CD14-positive monocyte (primary cell): Measurements from ENCODE around the gene BCOR. TPM values are rescaled to one million over a fixed set of nuclear protein-coding genes. Genes with fewer than 3 reads are reported as not detected.

ENCODE experiments used
- DNase-seq, 3 donors: peaks; one replicate each; pipeline ENCODE4 v3.0.0-alpha.2; 2011 to 2022
- H2AFZ ChIP-seq: 2 replicates; pipeline ENCODE4 v1.6.0; 2012; ENCODE audit warnings: mild to moderate bottlenecking, low read depth, low read length, inconsistent platforms; ENCODE audit not compliant: insufficient read depth, poor library complexity, severe bottlenecking
- H3K27ac ChIP-seq, 2 donors: 1 replicate in 1 of 2; 2 replicates in 1 of 2; pipeline ENCODE4 v1.5.1; 2012 to 2013; ENCODE audit warnings: low read length in 2 of 2, control low read depth in 1 of 2, inconsistent platforms in 1 of 2, low read depth in 1 of 2, mild to moderate bottlenecking in 1 of 2
- H3K27me3 ChIP-seq, 2 donors: one replicate each; pipeline versions ENCODE4 v1.6.0 to v1.6.1; 2011 to 2013; ENCODE audit warnings: low read length in 2 of 2; ENCODE audit not compliant: control insufficient read depth in 2 of 2, insufficient read depth in 2 of 2
- H3K36me3 ChIP-seq, 2 donors: replicated peaks in 1 of 2; 1 replicate in 1 of 2; 2 replicates in 1 of 2; pipeline versions ENCODE4 v1.5.1 to v1.6.1; 2012 to 2013; ENCODE audit warnings: low read length in 2 of 2, control low read depth in 1 of 2, inconsistent platforms in 1 of 2, mild to moderate bottlenecking in 1 of 2; ENCODE audit not compliant: insufficient read depth in 2 of 2, control insufficient read depth in 1 of 2
- H3K4me1 ChIP-seq, 2 donors: 1 replicate in 1 of 2; 2 replicates in 1 of 2; pipeline versions ENCODE4 v1.5.1 to v1.6.1; 2012 to 2013; ENCODE audit warnings: low read length in 2 of 2, control low read depth in 1 of 2, inconsistent platforms in 1 of 2, mild to moderate bottlenecking in 1 of 2, moderate library complexity in 1 of 2; ENCODE audit not compliant: insufficient read depth in 2 of 2, control insufficient read depth in 1 of 2
- H3K4me2 ChIP-seq: replicated peaks from 2 replicates; pipeline ENCODE3; 2012; ENCODE audit warnings: low read length, moderate library complexity, mild to moderate bottlenecking; ENCODE audit not compliant: poor library complexity, severe bottlenecking; ENCODE audit errors: extremely low read depth
- H3K4me3 ChIP-seq, 3 experiments: fragments of 200-600 bp in 1 of 3; sonication (generic) in 1 of 3; replicated peaks in 1 of 3; 1 replicate in 2 of 3; 2 replicates in 1 of 3; pipeline ENCODE4 v1.5.1; 2011 to 2013; ENCODE audit warnings: low read length in 3 of 3, mild to moderate bottlenecking in 3 of 3, control low read depth in 2 of 3, low read depth in 2 of 3, inconsistent platforms in 1 of 3, moderate library complexity in 1 of 3
- H3K79me2 ChIP-seq: 2 replicates; pipeline ENCODE4 v1.6.0; 2012; ENCODE audit warnings: mild to moderate bottlenecking, control low read depth, inconsistent platforms, low read length, moderate library complexity; ENCODE audit not compliant: insufficient read depth
- H3K9ac ChIP-seq: 2 replicates; pipeline ENCODE4 v1.6.0; 2017; ENCODE audit warnings: low read length, mild to moderate bottlenecking; ENCODE audit not compliant: insufficient read depth, poor library complexity, severe bottlenecking
- H3K9me3 ChIP-seq, 2 donors: replicated peaks in 1 of 2; 1 replicate in 1 of 2; 2 replicates in 1 of 2; pipeline versions ENCODE4 v1.5.1 to v1.6.1; 2012 to 2013; ENCODE audit warnings: low read length in 2 of 2, control low read depth in 1 of 2; ENCODE audit not compliant: control insufficient read depth in 1 of 2, insufficient read depth in 1 of 2
- H4K20me1 ChIP-seq: 2 replicates; pipeline ENCODE4 v1.6.0; 2012; ENCODE audit warnings: mild to moderate bottlenecking, low read length, control low read depth, moderate library complexity; ENCODE audit not compliant: insufficient read depth
- H3K27ac Mint-ChIP-seq, 7 donors: one replicate each; pipeline ENCODE4 v1.8.0; 2020; ENCODE audit warnings: mild to moderate bottlenecking in 7 of 7, mixed read lengths in 7 of 7, moderate library complexity in 6 of 7, inconsistent platforms in 2 of 7
- H3K27me3 Mint-ChIP-seq, 3 donors: one replicate each; pipeline ENCODE4 v1.8.0; 2021 to 2022; ENCODE audit warnings: low read depth in 3 of 3, mild to moderate bottlenecking in 3 of 3, mixed read lengths in 3 of 3, moderate library complexity in 3 of 3, inconsistent platforms in 1 of 3
- H3K36me3 Mint-ChIP-seq, 2 donors: one replicate each; pipeline ENCODE4 v1.8.0; 2020; ENCODE audit warnings: mixed read lengths in 2 of 2, inconsistent platforms in 1 of 2, mild to moderate bottlenecking in 1 of 2
- H3K4me1 Mint-ChIP-seq: one replicate; pipeline ENCODE4 v1.8.0; 2020; ENCODE audit warnings: mild to moderate bottlenecking, mixed read lengths
- H3K4me3 Mint-ChIP-seq, 2 donors: one replicate each; pipeline ENCODE4 v1.8.0; 2020; ENCODE audit warnings: mild to moderate bottlenecking in 2 of 2, mixed read lengths in 2 of 2, moderate library complexity in 1 of 2
- H3K9me3 Mint-ChIP-seq, 7 donors: one replicate each; pipeline ENCODE4 v1.8.0; 2020 to 2022; ENCODE audit warnings: mixed read lengths in 7 of 7, mild to moderate bottlenecking in 6 of 7, moderate library complexity in 6 of 7, inconsistent platforms in 2 of 7
- WGBS: methylation state at CpG from one replicate; pipeline ENCODE4 v1.1.5; 2013; ENCODE audit warnings: missing lambda C conversion rate; ENCODE audit not compliant: insufficient coverage; 5-methylcytosine and 5-hydroxymethylcytosine counted together
- intact Hi-C, 2 donors: fragments of 100-400 bp; cut with micrococcal nuclease; formaldehyde crosslinking; loops; one replicate each; pipeline versions ENCODE4 v1.15.0 to v1.15.1; 2023
- polyA plus RNA-seq, 3 donors: library from polyadenylated mRNA; depleted of rRNA in 1 of 3; unstranded in 2 of 3; stranded (reverse) in 1 of 3; fragments of 300-500 nt in 2 of 3; fragments of >200 nt in 1 of 3; fragmentation: Illumina TruSeq in 2 of 3; gene quantifications; 1 replicate in 2 of 3; 2 replicates in 1 of 3; pipeline ENCODE4 v1.2.3, GENCODE V29; 2012 to 2021
- TF ChIP-seq, protein P1 (sequence below): fragments of 200-600 bp; IDR thresholded peaks from one replicate; pipeline ENCODE4 v1.8.0; 2022; ENCODE audit warnings: antibody characterized with exemption, mild to moderate bottlenecking

BCOR gene
- polyA plus RNA-seq, 3 donors, result 1.1 to 8.2 (median 2.6) TPM

DNA sequence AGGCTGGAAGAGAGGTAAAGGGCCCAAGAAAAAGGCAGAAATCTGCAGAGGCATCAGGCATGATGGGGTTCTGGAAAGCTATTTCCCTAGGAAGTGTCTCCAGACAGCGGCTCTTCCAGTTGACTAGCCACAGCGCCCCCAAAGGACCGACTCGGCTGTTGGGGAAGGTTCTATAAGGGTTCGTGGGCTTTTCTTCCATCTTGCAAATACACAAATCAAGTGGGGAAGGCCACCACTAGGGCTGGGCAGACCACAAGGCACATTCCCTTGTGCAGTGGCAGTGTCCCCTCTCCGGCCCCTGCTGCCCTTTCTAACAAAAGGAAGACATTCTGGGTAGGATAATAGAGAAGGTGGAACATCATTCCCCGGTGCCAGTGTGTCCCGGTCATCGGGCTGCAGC, 18.2 kb downstream of the BCOR start:
- no peak overlapping the region for H2AFZ ChIP-seq
- no peak overlapping the region for H3K4me2 ChIP-seq
- peaks cover 15 to 31% of the 10 kb centered on the region in 2 donors for H3K36me3 ChIP-seq
- H3K4me1 ChIP-seq, result peaks cover 22 to 24% of the 10 kb centered on the region in 2 donors
- H3K9me3 ChIP-seq, result no peaks in the 10 kb centered on the region
- H3K27ac ChIP-seq, result no peak overlapping the region
- Mint-ChIP-seq H3K9me3 (peaks cover 0 to 8% (median 0%) of the 10 kb centered on the region in 7 donors), H3K36me3 (peaks cover 23 to 24% of the 10 kb centered on the region in 2 donors), H3K4me1 (peaks cover 20% of the 10 kb centered on the region), H3K27ac (peak overlapping the region in 1 of 7 donors; percentile 25), H3K27me3 (peaks cover 3 to 32% (median 10%) of the 10 kb centered on the region in 3 donors), H3K4me3 (no peak overlapping the region)
- intact Hi-C loops, result no loop called here
- H3K27me3 ChIP-seq, result peaks cover 0 to 7% of the 10 kb centered on the region in 2 donors
- peaks cover 64% of the 10 kb centered on the region for H3K79me2 ChIP-seq
- peaks cover 93% of the 10 kb centered on the region for H4K20me1 ChIP-seq
- H3K4me3 ChIP-seq, result no peak overlapping the region
- no peak overlapping the region for H3K9ac ChIP-seq
- TF ChIP-seq, protein P1, sequence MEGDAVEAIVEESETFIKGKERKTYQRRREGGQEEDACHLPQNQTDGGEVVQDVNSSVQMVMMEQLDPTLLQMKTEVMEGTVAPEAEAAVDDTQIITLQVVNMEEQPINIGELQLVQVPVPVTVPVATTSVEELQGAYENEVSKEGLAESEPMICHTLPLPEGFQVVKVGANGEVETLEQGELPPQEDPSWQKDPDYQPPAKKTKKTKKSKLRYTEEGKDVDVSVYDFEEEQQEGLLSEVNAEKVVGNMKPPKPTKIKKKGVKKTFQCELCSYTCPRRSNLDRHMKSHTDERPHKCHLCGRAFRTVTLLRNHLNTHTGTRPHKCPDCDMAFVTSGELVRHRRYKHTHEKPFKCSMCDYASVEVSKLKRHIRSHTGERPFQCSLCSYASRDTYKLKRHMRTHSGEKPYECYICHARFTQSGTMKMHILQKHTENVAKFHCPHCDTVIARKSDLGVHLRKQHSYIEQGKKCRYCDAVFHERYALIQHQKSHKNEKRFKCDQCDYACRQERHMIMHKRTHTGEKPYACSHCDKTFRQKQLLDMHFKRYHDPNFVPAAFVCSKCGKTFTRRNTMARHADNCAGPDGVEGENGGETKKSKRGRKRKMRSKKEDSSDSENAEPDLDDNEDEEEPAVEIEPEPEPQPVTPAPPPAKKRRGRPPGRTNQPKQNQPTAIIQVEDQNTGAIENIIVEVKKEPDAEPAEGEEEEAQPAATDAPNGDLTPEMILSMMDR, result no peak
- DNase-seq, result no peak
- WGBS, result no CpG with 5 or more reads among the region's 9 CpGs

DNA sequence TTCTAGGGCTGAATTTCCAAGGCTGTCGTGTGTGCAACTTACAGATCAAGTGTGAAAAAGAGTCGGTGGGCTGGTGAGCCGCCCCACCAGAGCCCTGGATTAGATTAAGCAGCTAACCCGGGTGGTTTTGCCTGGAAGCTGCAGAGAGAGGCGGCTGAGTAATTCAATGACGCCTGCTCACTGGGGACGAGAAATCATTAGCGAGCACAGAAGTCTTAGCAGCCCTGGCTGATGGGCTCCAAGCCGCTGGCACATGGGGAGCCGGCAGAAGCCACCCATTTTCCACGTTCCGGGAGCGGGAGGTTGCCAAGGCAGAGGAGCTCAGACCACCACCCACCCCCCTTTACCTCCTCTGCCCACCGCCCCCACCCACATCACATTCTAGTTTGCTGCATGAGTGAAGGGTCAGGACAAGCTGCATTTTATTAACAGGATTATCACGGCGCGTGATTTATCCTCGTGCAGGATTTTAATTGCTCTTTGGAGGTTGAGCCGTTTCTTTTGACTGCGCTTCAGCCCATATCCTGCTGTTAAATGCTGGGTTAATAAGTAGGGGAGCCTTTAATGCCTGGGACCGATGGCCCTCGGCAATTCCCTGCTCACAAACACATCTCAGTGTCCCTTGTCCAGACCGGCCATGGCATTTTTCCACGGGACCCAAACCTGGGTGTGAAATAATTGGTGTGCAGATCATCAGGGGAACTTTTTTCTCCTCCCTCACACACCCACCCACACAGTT, 19.1 kb downstream of the BCOR start:
- no peaks in the 10 kb centered on the region for H3K9me3 ChIP-seq
- H2AFZ ChIP-seq, result no peak overlapping the region
- H4K20me1 ChIP-seq, result peaks cover 93% of the 10 kb centered on the region
- no peak overlapping the region for H3K4me3 ChIP-seq
- no peak overlapping the region for H3K27ac ChIP-seq
- H3K4me2 ChIP-seq, result no peak overlapping the region
- TF ChIP-seq, protein P1, result no peak
- H3K9ac ChIP-seq, result no peak overlapping the region
- peaks cover 31 to 32% of the 10 kb centered on the region in 2 donors for H3K36me3 Mint-ChIP-seq
- H3K27me3 ChIP-seq, result no peaks in the 10 kb centered on the region
- intact Hi-C loops, result no loop called here
- peaks cover 56% of the 10 kb centered on the region for H3K79me2 ChIP-seq
- WGBS, result 95% methylated on average over 5 of the region's 24 CpGs
- no peak overlapping the region for H3K4me3 Mint-ChIP-seq
- peaks cover 0 to 24% (median under 1%) of the 10 kb centered on the region in 3 donors for H3K27me3 Mint-ChIP-seq
- H3K4me1 ChIP-seq, result peaks cover 15 to 16% of the 10 kb centered on the region in 2 donors
- H3K4me1 Mint-ChIP-seq, result peaks cover 11% of the 10 kb centered on the region
- no peak overlapping the region for H3K27ac Mint-ChIP-seq
- H3K9me3 Mint-ChIP-seq, result peaks cover 0 to 5% (median 0%) of the 10 kb centered on the region in 7 donors
- H3K36me3 ChIP-seq, result peaks cover 24 to 40% of the 10 kb centered on the region in 2 donors
- no peak for DNase-seq
